ENCODE data around the gene CUX1. TPM values are rescaled to one million over a fixed set of nuclear protein-coding genes. Genes with fewer than 3 reads are reported as not detected.
A peak's percentile ranks its signal among the peaks of the same experiment; 100 is the strongest.

CUX1 gene
- total and polyA plus RNA-seq, 2 of the 13 experiments (the other 11 are each of a cell fraction or from before 2014, with no cell fraction given): 13.7 to 14.9 TPM

DNA sequence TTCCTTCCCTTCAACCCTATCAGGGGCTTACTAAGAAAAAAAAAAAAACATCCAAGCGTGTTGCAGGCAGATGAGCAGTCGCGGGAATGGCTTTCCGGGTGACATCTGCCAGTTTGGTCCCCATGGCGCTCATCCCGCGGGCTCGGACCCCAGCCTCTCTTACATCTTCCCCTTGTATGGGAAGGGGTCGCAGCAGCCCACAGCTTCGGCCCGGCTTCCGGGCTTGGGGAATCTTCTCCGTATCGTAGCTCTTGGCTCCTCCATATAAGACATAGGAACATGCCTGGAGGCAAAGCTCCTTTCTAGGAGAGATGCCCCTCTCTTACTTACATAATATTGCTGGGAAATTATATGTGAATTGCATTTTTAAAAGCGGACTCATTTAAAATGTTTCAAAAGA lies 99.5 kb downstream of the CUX1 start:
- H3K79me2 ChIP-seq (ENCODE audit: insufficient read depth, low read length): peaks cover 12% of the 10 kb centered on the region

More for the DNA sequence above, 99.5 kb downstream of the CUX1 start:
- in situ Hi-C loops (cut with HindIII; ENCODE audit: extremely low pct_ligation_motif_present, low pct_unique_long_range_greater_than_20kb) (no loop called here), intact Hi-C loops (cut with micrococcal nuclease; ENCODE audit: unreplicated experiment) (no loop called here)
- Histone ChIP-seq H3K9ac (ENCODE audit: insufficient read depth, low read depth, low read length) (no peak overlapping the region), H2AFZ (ENCODE audit: low read length) (no peak overlapping the region), H3K4me3 (replicated peaks in 1 of 3; ENCODE audit: insufficient read depth in 1 of 3, low read depth in 2 of 3, low read length in 3 of 3) (no peak overlapping the region), H3K4me1 (ENCODE audit: insufficient read depth, low read length) (peaks cover 8% of the 10 kb centered on the region), H4K20me1 (ENCODE audit: insufficient read depth, low read length) (0 out of 2 replicates have a peak, but pooled peaks cover under 1% of the 10 kb centered on the region), H3K4me2 (ENCODE audit: low read depth, low read length) (no peak overlapping the region), H3K27me3 (ENCODE audit: control insufficient read depth in 1 of 2, insufficient read depth in 2 of 2, low read length in 2 of 2) (no peaks in the 10 kb centered on the region), H3K36me3 (replicated peaks in 1 of 2; ENCODE audit: control insufficient read depth in 1 of 2, insufficient read depth in 2 of 2, low read length in 2 of 2) (peaks cover 12 to 38% of the 10 kb centered on the region in 2 experiments; a peak in 4 of 5 replicates), H3K9me3 (ENCODE audit: low read length) (no peaks in the 10 kb centered on the region), H3K27ac (ENCODE audit: extremely low read length, insufficient read depth, low read length) (no peak overlapping the region)
- BruUV-seq (replicated peaks): TSS peak; percentile 38
- WGBS (ENCODE audit: low lambda C conversion rate): 98% methylated on average over 15 of the region's 15 CpGs
- DNase-seq (ENCODE audit: low spot score) (no peak), ATAC-seq (no peak), FAIRE-seq (no peak)
- TF ChIP-seq, protein P1, sequence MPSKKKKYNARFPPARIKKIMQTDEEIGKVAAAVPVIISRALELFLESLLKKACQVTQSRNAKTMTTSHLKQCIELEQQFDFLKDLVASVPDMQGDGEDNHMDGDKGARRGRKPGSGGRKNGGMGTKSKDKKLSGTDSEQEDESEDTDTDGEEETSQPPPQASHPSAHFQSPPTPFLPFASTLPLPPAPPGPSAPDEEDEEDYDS (CRISPR knock-in tag; IDR thresholded peaks at IDR 0.05): no peak
- TF ChIP-seq, protein P2, sequence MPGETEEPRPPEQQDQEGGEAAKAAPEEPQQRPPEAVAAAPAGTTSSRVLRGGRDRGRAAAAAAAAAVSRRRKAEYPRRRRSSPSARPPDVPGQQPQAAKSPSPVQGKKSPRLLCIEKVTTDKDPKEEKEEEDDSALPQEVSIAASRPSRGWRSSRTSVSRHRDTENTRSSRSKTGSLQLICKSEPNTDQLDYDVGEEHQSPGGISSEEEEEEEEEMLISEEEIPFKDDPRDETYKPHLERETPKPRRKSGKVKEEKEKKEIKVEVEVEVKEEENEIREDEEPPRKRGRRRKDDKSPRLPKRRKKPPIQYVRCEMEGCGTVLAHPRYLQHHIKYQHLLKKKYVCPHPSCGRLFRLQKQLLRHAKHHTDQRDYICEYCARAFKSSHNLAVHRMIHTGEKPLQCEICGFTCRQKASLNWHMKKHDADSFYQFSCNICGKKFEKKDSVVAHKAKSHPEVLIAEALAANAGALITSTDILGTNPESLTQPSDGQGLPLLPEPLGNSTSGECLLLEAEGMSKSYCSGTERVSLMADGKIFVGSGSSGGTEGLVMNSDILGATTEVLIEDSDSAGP (CRISPR knock-in tag; IDR thresholded peaks at IDR 0.05; ENCODE audit: borderline replicate concordance): no peak
- no peak for TF ChIP-seq THYN1 (CRISPR knock-in tag; IDR thresholded peaks at IDR 0.05; ENCODE audit: borderline replicate concordance, low read depth)
- no peak for TF ChIP-seq ZFP90 (CRISPR knock-in tag; IDR thresholded peaks at IDR 0.05; ENCODE audit: borderline replicate concordance)
- TF ChIP-seq REL (CRISPR knock-in tag; conservative IDR thresholded peaks at IDR 0.05): no peak
- TF ChIP-seq ZNF570 (CRISPR knock-in tag; IDR thresholded peaks at IDR 0.05; ENCODE audit: borderline replicate concordance): no peak
- TF ChIP-seq ZNF329 (CRISPR knock-in tag; IDR thresholded peaks at IDR 0.05; ENCODE audit: low read depth): no peak
- TF ChIP-seq ELF1 (CRISPR knock-in tag; IDR thresholded peaks at IDR 0.05): no peak
- no peak for TF ChIP-seq TOPORS (CRISPR knock-in tag; IDR thresholded peaks at IDR 0.05)
- TF ChIP-seq POLR2AphosphoS5 (IDR thresholded peaks at IDR 0.05; ENCODE audit: low read depth, low read length): no peak
- TF ChIP-seq MXD4 (CRISPR knock-in tag; IDR thresholded peaks at IDR 0.05): no peak
- no peak for TF ChIP-seq RFX1 (IDR thresholded peaks at IDR 0.05)
- no peak for TF ChIP-seq TEAD2 (CRISPR knock-in tag; IDR thresholded peaks at IDR 0.05)
- TF ChIP-seq, protein P3, sequence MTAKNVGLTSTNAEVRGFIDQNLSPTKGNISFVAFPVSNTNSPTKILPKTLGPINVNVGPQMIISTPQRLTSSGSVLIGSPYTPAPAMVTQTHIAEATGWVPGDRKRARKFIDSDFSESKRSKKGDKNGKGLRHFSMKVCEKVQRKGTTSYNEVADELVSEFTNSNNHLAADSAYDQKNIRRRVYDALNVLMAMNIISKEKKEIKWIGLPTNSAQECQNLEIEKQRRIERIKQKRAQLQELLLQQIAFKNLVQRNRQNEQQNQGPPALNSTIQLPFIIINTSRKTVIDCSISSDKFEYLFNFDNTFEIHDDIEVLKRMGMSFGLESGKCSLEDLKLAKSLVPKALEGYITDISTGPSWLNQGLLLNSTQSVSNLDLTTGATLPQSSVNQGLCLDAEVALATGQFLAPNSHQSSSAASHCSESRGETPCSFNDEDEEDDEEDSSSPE (CRISPR knock-in tag; IDR thresholded peaks at IDR 0.05): no peak
- TF ChIP-seq ZBTB7A (CRISPR knock-in tag; IDR thresholded peaks at IDR 0.05): no peak
- TF ChIP-seq SSRP1 (CRISPR knock-in tag; IDR thresholded peaks at IDR 0.05): no peak
- TF ChIP-seq, protein P4, sequence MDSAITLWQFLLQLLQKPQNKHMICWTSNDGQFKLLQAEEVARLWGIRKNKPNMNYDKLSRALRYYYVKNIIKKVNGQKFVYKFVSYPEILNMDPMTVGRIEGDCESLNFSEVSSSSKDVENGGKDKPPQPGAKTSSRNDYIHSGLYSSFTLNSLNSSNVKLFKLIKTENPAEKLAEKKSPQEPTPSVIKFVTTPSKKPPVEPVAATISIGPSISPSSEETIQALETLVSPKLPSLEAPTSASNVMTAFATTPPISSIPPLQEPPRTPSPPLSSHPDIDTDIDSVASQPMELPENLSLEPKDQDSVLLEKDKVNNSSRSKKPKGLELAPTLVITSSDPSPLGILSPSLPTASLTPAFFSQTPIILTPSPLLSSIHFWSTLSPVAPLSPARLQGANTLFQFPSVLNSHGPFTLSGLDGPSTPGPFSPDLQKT (CRISPR knock-in tag; IDR thresholded peaks at IDR 0.05; ENCODE audit: borderline replicate concordance): no peak
- no peak for TF ChIP-seq REXO4 (CRISPR knock-in tag; IDR thresholded peaks at IDR 0.05; ENCODE audit: borderline replicate concordance)
- CTCF ChIA-PET (ENCODE audit: low intra/inter-chr PET ratio, low total read pairs): no interaction called here
- POLR2A ChIA-PET: no interaction called here
